GM18498 (cell line): ENCODE results near the gene DSG3.
A peak's percentile ranks its signal among the peaks of the same experiment; 100 is the strongest.

Experiments used
- ATAC-seq: cut with Tn5 transposase; IDR thresholded peaks from one replicate; pipeline ENCODE4 v1.9.1; 2021; ENCODE audit warnings: mild to moderate bottlenecking, moderate library complexity; ENCODE audit not compliant: unreplicated experiment

The DSG3 gene, protein sequence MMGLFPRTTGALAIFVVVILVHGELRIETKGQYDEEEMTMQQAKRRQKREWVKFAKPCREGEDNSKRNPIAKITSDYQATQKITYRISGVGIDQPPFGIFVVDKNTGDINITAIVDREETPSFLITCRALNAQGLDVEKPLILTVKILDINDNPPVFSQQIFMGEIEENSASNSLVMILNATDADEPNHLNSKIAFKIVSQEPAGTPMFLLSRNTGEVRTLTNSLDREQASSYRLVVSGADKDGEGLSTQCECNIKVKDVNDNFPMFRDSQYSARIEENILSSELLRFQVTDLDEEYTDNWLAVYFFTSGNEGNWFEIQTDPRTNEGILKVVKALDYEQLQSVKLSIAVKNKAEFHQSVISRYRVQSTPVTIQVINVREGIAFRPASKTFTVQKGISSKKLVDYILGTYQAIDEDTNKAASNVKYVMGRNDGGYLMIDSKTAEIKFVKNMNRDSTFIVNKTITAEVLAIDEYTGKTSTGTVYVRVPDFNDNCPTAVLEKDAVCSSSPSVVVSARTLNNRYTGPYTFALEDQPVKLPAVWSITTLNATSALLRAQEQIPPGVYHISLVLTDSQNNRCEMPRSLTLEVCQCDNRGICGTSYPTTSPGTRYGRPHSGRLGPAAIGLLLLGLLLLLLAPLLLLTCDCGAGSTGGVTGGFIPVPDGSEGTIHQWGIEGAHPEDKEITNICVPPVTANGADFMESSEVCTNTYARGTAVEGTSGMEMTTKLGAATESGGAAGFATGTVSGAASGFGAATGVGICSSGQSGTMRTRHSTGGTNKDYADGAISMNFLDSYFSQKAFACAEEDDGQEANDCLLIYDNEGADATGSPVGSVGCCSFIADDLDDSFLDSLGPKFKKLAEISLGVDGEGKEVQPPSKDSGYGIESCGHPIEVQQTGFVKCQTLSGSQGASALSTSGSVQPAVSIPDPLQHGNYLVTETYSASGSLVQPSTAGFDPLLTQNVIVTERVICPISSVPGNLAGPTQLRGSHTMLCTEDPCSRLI

GRCh38 chr18:31447530-31448191 is at the start of gene DSG3:
Gene DSG3, plus strand, starts transcription at chr18:31447741. Its CDS starts 137 bp downstream, at chr18:31447878.
- ATAC-seq, result no peak

- ATAC-seq, result no peak
These were observed 49.4 kb upstream of the DSG3 start for GRCh38 chr18:31398191-31398590.

- no peak for ATAC-seq
These were observed 48.1 kb upstream of the DSG3 start for GRCh38 chr18:31399306-31400032.

- no peak for ATAC-seq
These were observed 46.1 kb upstream of the DSG3 start for GRCh38 chr18:31401156-31402025.

GRCh38 chr18:31402026-31402373 is 45.5 kb upstream of the DSG3 start:
- ATAC-seq, result no peak

DNA sequence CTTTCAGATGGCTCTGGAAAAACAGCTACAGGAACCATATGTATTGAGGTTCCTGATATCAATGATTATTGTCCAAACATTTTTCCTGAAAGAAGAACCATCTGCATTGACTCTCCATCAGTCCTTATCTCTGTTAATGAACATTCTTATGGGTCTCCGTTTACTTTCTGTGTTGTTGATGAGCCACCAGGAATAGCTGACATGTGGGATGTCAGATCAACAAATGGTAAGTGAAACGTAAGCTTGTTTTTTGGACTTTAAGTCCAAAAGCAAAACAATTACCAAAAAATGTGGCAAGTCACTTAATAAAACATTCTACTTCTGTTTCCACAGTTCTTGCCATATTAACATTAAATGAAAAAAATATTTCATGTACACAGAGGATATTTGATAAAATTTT is 44.1 kb upstream of the DSG3 start:
- ATAC-seq, result no peak

GRCh38 chr18:31407649-31408048 is 39.9 kb upstream of the DSG3 start:
- ATAC-seq, result no peak

GRCh38 chr18:31409276-31409675 is 38.3 kb upstream of the DSG3 start:
- no peak for ATAC-seq

DNA sequence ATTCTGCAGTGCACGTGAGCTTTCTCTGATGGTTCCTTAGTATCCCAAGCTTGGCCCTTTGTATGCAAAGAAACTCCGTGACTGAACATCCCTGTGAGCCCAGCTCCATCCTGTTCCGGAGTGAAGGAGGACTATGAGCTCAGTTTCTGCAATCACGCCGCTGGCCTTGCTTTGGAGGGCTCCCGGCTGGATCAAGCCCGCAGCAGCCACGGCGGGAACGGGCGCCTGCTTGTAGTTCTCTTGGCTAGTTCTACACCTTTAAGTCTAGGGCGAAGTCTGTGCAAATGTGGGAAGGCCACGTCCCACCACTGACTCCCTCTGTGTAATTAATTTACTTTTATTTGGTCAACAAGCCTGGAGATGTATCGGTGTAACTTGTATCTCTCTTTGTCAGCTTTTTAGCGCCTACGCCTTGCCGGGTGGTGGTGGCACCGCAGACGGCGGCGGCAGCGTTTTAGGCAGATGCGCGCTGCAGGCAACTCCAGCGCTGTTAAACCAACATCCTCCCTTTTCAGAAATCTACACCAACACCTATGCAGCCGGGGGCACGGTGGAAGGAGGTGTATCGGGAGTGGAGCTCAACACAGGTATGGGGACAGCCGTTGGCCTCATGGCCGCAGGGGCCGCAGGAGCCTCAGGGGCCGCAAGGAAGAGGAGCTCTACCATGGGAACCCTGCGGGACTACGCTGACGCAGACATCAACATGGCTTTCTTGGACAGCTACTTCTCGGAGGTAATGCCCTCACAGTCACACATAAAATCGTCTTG is 36.6 kb upstream of the DSG3 start:
- no peak for ATAC-seq

- ATAC-seq, result no peak
These were observed 34.4 kb upstream of the DSG3 start for GRCh38 chr18:31413137-31413536.

DNA sequence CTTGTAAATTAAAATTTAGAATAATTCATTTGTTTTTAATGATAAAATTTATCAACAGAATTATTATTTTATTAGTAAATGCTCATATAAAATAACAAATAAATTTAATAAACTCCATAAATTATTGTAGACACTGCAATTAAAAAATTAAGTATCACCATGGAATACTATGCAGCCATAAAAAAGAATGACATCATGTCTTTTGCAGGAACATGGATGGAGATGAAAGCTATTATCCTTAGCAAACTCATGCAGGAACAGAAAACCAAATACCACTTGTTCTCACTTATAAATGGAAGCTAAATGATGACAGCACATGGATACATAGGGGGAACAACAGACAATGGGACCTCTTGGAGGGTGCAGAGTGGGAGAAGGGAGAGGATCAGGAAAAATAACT is 29.7 kb upstream of the DSG3 start:
- no peak for ATAC-seq

GRCh38 chr18:31419457-31419932 is 28.0 kb upstream of the DSG3 start:
- ATAC-seq, result no peak

DNA sequence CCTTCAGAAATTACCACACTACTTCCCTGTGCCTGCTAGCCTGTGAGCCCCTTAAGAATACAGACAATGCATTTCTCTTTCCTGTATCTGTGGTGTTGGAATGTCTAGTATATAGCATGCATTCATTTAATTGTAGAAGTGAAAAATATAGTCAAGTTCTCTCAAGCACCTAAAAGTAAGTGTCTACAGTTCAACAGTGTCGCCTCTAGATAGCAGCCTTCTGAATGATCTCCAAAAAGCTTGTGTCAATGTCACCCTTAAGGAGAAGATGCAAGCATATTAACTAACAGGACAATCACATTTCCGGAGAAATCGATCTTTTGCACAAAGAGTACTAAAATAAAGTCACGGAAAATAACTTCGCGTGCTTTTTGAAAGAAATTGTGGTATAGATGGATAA is 27.5 kb upstream of the DSG3 start:
- no peak for ATAC-seq

GRCh38 chr18:31420524-31420923 is 27.0 kb upstream of the DSG3 start:
- ATAC-seq, result no peak

GRCh38 chr18:31424383-31424988 is 23.1 kb upstream of the DSG3 start:
- ATAC-seq, result peak; percentile 68

- ATAC-seq, result no peak
These were observed 21.5 kb upstream of the DSG3 start for GRCh38 chr18:31426021-31426420.

DNA sequence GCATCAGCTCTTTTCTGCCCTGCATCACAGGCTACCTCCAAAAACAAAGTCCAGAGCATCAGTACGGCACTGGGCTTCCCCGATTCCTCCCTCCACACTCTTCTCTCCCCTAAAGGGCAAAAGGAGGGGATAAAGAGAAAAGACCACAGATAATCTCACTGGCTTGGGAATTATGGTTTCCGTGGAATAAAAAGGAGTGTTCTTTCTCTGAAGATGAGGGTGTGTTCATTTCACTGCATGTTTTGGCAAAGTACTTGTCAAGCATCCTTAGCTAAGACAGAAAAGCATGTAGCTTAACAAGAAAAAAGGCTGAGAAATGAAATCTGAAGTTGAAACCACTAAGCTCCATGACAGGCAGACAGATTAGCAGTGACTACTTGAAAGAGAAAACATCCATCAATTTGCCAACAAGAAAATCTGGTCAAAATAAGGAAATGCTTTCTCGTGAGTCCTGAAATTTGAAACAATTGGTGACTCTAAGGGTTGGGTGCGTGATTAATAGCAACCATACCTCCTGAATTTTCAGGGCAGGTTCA is 20.6 kb upstream of the DSG3 start:
- no peak for ATAC-seq

DNA sequence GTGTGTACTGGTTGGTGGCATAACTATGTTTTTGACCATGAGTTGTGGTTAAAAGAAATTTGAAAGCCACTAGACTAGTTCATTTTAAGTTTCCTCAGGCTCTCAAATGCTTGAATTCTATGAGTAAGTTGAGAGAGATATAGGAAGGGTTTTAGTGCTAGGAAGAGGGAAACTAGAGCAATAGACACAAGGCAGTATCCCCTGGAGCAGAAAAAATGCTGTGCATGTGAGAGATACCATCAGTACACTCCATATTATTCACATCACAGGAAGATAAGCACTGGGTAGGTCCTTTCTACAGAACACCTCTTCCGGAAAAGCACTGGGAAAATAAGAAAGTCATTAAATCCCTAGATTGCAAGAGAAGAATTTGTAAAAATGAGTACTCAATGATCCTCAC is 19.3 kb upstream of the DSG3 start:
- no peak for ATAC-seq
